ENCODE results near the gene ENO2. TPM values are rescaled to one million over a fixed set of nuclear protein-coding genes. Genes with fewer than 3 reads are reported as not detected.

ENO2 gene
- total RNA-seq, 4 donors from 2014 or later: 4.6 to 11.7 (median 8.8) TPM

- Histone ChIP-seq H3K4me3 (no peak overlapping the region), H3K36me3 (no peaks in the 10 kb centered on the region), H3K9me3 (no peaks in the 10 kb centered on the region)
These were observed 20.1 kb upstream of the ENO2 start for GRCh38 chr12:6894321-6894720.

GRCh38 chr12:6896846-6897435 is 17.4 kb upstream of the ENO2 start:
- no peak overlapping the region for H3K4me3 ChIP-seq
- TF ChIP-seq POLR2A (IDR thresholded peaks at IDR 0.05): no peak
- no peak for TF ChIP-seq CTCF (IDR thresholded peaks at IDR 0.05)
- peaks cover 0 to 12% (median 4%) of the 10 kb centered on the region in 4 donors for H3K4me1 ChIP-seq
- H3K9me3 ChIP-seq: no peaks in the 10 kb centered on the region
- DNase-seq: no peak
- H3K36me3 ChIP-seq: no peaks in the 10 kb centered on the region
- H3K27me3 ChIP-seq: no peaks in the 10 kb centered on the region
- H3K27ac ChIP-seq: no peak overlapping the region

More at GRCh38 chr12:6894321-6894720, 20.1 kb upstream of the ENO2 start:
- Histone ChIP-seq H3K27ac (no peak overlapping the region), H3K27me3 (no peaks in the 10 kb centered on the region), H3K4me1 (peaks cover 0 to 3% (median 0%) of the 10 kb centered on the region in 4 donors)
- TF ChIP-seq POLR2A (IDR thresholded peaks at IDR 0.05) (no peak), CTCF (IDR thresholded peaks at IDR 0.05) (no peak)
- DNase-seq: no peak

DNA sequence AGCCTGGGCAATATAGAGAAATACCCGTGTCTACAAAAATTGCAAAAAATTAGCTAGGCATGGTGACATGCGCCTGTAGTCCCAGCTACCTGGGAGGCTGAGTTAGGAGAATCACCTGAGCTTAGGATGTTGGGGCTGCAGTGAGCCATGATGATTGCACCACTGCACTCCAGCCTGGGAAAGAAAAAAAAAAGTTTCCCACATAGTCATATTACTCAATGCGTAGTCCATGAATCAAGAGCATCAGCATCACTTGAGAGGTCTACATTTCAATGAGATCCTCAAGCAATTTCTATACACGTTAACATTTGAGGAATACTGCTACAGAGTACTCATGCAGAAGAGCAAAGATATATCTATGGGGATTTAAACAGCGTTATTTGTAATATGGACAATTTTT is 15.0 kb upstream of the ENO2 start:
- DNase-seq: no peak
- peaks cover 0 to 12% (median 5%) of the 10 kb centered on the region in 4 donors for H3K4me1 ChIP-seq
- no peaks in the 10 kb centered on the region for H3K27me3 ChIP-seq
- H3K9me3 ChIP-seq: no peaks in the 10 kb centered on the region
- H3K36me3 ChIP-seq: no peaks in the 10 kb centered on the region
- H3K27ac ChIP-seq: no peak overlapping the region
- no peak for TF ChIP-seq POLR2A (IDR thresholded peaks at IDR 0.05)
- TF ChIP-seq CTCF (IDR thresholded peaks at IDR 0.05): no peak
- H3K4me3 ChIP-seq: no peak overlapping the region

DNA sequence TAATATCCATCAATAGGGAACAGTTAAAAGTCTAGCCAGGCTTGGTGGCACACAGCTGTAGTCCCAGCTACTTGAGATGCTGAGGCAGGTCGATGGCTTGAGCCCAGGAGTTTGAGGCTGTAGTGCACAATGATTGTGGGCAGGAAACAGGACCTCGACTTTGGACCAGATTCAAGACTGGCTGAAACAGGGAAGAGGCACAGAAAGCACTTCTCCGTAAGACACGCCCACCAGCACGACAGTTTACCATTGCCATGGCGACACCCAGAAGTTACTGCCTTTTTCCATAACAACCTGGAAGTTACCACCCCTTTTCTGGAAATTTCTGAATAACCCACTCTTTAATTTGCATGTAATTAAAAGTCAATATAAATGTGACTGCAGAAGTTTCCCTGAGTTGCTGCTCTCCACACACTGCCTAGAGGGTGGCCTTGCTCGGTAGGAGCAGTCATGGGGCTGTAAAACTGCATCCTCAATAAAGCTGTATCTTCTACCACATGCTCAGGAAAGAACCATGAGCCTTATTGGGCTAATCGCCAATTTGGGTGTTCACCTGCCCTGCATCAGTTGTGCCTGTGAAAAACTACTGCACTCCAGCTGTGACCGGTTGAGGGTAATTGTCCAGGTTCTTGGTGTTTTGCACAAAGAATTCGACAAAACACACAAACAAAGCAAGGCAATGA is 14.4 kb upstream of the ENO2 start:
- TF ChIP-seq POLR2A (IDR thresholded peaks at IDR 0.05): no peak
- TF ChIP-seq CTCF (IDR thresholded peaks at IDR 0.05): no peak
- H3K36me3 ChIP-seq: no peaks in the 10 kb centered on the region

GRCh38 chr12:6902448-6902847 is 11.9 kb upstream of the ENO2 start:
- H3K27ac ChIP-seq: peak overlapping the region in 1 of 4 donors; percentile 48
- H3K36me3 ChIP-seq: no peaks in the 10 kb centered on the region
- TF ChIP-seq CTCF (IDR thresholded peaks at IDR 0.05): no peak
- TF ChIP-seq POLR2A (IDR thresholded peaks at IDR 0.05): no peak
- no peak for DNase-seq
- no peaks in the 10 kb centered on the region for H3K27me3 ChIP-seq
- no peaks in the 10 kb centered on the region for H3K9me3 ChIP-seq
- no peak overlapping the region for H3K4me3 ChIP-seq
- peaks cover 0 to 19% (median 9%) of the 10 kb centered on the region in 4 donors for H3K4me1 ChIP-seq

More for the DNA sequence above, 14.4 kb upstream of the ENO2 start:
- Histone ChIP-seq H3K27ac (peak overlapping the region in 1 of 4 donors; percentile 55), H3K27me3 (no peaks in the 10 kb centered on the region), H3K4me1 (peaks cover 0 to 12% (median 6%) of the 10 kb centered on the region in 4 donors), H3K9me3 (no peaks in the 10 kb centered on the region), H3K4me3 (no peak overlapping the region)
- peak; percentile 34 to 83 (median 70) for DNase-seq
